HUES48 (cell line): ENCODE data around the gene THAP4.
A peak's percentile ranks its signal among the peaks of the same experiment; 100 is the strongest.

ENCODE experiments used
- H3K27ac ChIP-seq: one replicate; pipeline ENCODE4 v1.7.0; 2013; ENCODE audit warnings: low read depth, low read length, inconsistent platforms
- H3K27me3 ChIP-seq: 2 replicates; pipeline ENCODE4 v1.6.1; 2013; ENCODE audit warnings: mild to moderate bottlenecking, low read length; ENCODE audit not compliant: control insufficient read depth, insufficient read depth
- H3K36me3 ChIP-seq: 2 replicates; pipeline ENCODE4 v1.6.1; 2013; ENCODE audit warnings: low read length; ENCODE audit not compliant: control insufficient read depth, insufficient read depth
- H3K4me1 ChIP-seq: 2 replicates; pipeline ENCODE4 v1.6.1; 2013; ENCODE audit warnings: mild to moderate bottlenecking, low read length; ENCODE audit not compliant: control insufficient read depth, insufficient read depth
- H3K4me3 ChIP-seq: 2 replicates; pipeline ENCODE4 v1.5.1; 2013; ENCODE audit warnings: mild to moderate bottlenecking, low read depth, low read length
- H3K9ac ChIP-seq: 2 replicates; pipeline ENCODE4 v1.6.1; 2013; ENCODE audit warnings: mild to moderate bottlenecking, low read depth, low read length, moderate library complexity
- H3K9me3 ChIP-seq: 2 replicates; pipeline ENCODE4 v1.6.1; 2013; ENCODE audit warnings: low read length; ENCODE audit not compliant: control insufficient read depth, insufficient read depth

Gene THAP4

DNA sequence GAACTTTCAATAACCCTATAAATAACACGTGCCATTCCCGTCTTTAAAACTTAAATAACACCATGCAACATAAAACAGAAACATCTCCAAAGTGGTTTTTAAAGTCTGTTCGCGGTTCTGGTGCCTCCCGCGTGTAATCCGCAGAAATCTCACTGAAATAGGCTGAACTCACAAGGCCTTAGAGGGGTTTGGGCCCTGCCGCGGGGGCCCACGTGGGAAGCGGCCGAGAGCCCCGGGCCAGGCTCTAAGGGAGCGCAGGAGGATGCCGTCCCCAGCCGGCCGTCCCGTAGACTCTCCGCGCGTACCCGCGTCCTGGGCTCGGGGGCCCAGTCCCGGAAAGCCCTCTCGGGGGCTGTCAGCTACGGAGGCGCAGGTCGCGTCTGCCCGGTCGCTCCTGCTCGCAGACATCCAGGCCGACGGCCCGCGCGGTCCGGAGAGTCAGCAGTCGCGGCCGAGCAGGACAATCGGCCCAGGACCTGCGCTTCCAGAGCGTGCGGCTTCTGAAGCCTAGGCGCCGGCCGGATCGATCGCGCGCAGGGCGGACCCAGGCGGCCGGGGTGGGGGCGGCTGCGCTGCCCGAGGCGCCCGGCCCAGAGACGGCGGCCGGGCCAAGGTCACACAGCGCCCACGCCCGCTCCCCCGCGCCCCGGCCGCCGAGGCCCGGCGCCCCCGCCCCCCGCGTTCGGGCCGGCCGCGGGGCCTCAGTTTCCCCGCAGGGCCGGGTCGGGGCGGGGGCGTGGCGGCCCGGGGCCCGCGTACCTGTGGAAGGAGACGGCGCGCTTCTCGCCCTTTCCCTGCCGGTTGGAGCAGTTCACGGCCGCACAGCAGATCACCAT lies 558 bp downstream of the THAP4 start:
- H3K27ac ChIP-seq: peak overlapping the region; percentile 99

DNA sequence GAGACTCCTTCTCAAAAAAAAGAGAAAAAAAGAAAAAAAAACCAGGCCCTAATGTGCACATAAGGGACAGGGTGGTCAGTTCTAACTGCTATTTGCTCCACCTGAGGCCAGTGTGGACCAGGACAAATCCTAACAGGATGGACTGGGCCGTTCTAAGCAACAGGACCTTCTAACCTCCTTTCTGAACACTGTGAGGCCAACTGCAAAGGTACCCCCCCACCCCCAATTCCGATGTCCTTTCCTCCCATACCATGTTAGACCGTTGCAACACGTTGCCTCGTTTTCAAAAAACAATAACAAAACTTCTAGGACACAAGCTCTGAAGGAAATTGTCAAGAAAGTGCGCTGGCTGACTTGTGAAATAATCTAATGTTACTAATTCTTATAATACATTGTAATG lies 1.2 kb downstream of the THAP4 start:
- peak overlapping the region; percentile 80; the same call in 1 of the 2 replicates for H3K9ac ChIP-seq
- H3K36me3 ChIP-seq: peaks cover 48% of the 10 kb centered on the region
- no peaks in the 10 kb centered on the region for H3K27me3 ChIP-seq
- H3K4me1 ChIP-seq: peaks cover 6% of the 10 kb centered on the region; the same call in 1 of the 2 replicates
- H3K4me3 ChIP-seq: peak overlapping the region; percentile 100
- peaks cover 3% of the 10 kb centered on the region for H3K9me3 ChIP-seq
- H3K27ac ChIP-seq: no peak overlapping the region

More for the DNA sequence above, 558 bp downstream of the THAP4 start:
- Histone ChIP-seq H3K9me3 (peaks cover 3% of the 10 kb centered on the region), H3K36me3 (peaks cover 43% of the 10 kb centered on the region), H3K27me3 (no peaks in the 10 kb centered on the region), H3K4me3 (peak overlapping the region; percentile 100), H3K4me1 (peaks cover 6% of the 10 kb centered on the region; the same call in 1 of the 2 replicates), H3K9ac (peak overlapping the region; percentile 80)

DNA sequence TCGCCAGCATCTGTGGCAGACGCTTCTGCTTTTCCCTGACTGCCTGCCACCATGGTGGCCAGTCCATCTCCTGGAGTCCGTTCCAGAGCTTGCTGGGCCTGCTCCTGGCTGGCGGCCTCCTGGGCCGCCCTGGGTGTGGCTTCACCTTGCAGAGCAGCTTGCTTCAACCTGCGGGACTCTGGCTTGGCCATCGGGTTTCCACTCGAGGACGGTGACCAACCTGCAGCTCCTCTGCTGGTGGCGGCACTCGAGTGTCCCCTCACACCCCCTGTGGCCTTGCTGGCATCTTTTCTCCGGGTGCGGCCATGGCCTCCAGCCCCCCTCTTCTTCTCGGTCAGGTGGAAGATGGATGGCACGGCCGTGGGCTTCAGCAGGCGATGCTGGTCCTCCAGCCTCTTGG lies 3.4 kb downstream of the THAP4 start:
- Histone ChIP-seq H3K36me3 (peaks cover 43% of the 10 kb centered on the region), H3K27ac (no peak overlapping the region), H3K27me3 (no peaks in the 10 kb centered on the region), H3K9me3 (no peaks in the 10 kb centered on the region), H3K4me1 (peaks cover 4% of the 10 kb centered on the region; the same call in 1 of the 2 replicates), H3K4me3 (no peak overlapping the region), H3K9ac (no peak overlapping the region)

DNA sequence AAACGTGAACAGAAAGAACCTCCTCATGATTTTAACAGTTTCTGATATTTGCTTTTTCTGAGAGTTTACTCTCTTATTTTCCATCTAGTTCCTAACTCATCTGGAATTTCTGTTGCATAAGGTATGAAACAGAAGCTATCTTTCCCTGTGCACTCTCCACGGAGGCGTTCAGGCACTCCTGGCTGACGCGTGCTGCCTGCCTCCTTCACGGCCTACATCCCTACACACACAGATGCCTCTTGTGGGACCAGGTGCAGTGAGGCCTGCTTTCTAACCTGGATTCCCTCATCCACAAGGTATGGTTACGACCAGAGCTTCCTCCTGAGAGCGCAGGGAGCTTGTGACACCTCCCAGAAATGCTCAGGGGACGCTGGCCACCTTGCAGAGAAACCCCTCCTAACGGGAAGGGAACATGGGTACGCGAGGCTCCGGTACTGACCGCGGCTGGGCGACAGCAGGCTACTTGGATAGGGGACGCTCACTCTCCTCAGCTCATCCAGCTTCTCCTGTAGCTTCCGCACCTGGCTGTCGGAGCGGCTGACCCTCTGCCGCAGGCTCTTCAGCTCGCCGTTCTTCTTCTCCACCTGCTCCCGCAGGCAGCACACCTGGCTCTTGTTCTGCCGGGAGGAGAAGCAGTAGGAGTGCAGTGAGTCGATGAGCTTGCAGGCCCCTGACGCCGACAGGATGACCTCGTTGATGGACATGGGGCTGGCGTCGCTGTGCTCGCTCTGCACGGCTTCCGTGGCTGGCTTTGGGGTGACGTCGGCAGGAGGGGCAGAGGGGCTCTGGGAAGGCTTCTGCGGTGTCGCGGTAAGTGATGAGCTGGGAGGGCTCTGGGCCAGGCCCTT lies 4.3 kb downstream of the THAP4 start:
- no peak overlapping the region for H3K9ac ChIP-seq
- peaks cover 43% of the 10 kb centered on the region for H3K36me3 ChIP-seq
- no peak overlapping the region for H3K27ac ChIP-seq
- no peak overlapping the region for H3K4me3 ChIP-seq
- H3K27me3 ChIP-seq: no peaks in the 10 kb centered on the region
- no peaks in the 10 kb centered on the region for H3K9me3 ChIP-seq
- H3K4me1 ChIP-seq: 0 out of 2 replicates have a peak, but pooled peaks cover 2% of the 10 kb centered on the region

DNA sequence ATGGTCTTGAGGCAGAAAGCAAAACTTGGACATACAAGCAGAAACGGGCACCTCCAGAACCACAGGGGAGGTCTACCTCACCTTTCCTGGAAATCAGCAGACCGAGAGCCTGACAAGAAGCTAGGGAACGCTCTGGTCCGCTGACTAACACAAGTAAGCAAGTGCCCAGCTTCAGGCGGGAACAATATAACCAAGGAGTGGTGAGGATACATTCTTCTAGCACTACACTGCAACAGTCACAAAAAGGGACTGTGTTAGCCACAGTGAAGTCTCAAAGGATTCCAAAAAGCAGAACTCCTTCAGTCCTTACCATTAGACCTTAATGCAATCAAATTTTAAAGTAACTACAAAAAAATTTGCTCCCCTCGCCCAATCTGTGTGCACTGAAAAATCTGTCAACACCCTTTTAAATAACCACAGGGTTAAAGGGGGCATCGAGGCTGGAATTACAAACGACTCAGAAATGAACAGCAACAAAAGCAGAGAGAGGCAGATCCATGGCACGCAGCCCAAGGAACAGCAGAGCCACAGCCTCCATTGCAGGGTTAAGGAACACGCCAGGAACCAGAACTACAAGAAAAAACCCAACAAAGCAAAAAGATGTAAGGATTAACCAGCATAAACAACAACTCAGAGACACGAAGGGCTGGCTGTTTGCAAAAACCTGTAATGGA lies 7.1 kb downstream of the THAP4 start:
- no peak overlapping the region for H3K27ac ChIP-seq

DNA sequence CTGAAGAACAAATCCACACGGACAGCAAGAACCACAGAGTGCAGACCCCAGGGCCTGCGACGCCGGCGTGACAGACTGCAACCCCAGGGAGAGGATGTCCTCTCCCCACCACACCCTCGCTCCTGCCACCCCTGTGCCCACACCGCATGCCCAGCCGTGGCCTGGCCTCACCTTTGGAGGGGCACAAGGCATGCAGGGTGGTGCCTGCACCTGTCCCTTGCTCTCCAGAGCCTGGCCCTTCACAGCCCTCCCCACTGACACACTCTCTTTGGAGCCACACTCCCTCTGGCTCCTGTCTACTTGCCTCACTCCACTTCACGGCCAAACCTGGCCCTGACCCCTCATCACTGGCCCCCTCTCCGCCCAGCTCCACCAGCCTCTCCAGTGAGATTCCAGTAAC lies 9.3 kb downstream of the THAP4 start:
- Histone ChIP-seq H3K9me3 (no peaks in the 10 kb centered on the region), H3K9ac (no peak overlapping the region), H3K36me3 (peaks cover 26% of the 10 kb centered on the region), H3K4me1 (no peaks in the 10 kb centered on the region), H3K27ac (no peak overlapping the region), H3K27me3 (no peaks in the 10 kb centered on the region), H3K4me3 (no peak overlapping the region)

More for the DNA sequence above, 7.1 kb downstream of the THAP4 start:
- H3K27me3 ChIP-seq: no peaks in the 10 kb centered on the region
- no peaks in the 10 kb centered on the region for H3K9me3 ChIP-seq
- H3K36me3 ChIP-seq: peaks cover 43% of the 10 kb centered on the region
- no peaks in the 10 kb centered on the region for H3K4me1 ChIP-seq
- no peak overlapping the region for H3K9ac ChIP-seq
- H3K4me3 ChIP-seq: no peak overlapping the region

DNA sequence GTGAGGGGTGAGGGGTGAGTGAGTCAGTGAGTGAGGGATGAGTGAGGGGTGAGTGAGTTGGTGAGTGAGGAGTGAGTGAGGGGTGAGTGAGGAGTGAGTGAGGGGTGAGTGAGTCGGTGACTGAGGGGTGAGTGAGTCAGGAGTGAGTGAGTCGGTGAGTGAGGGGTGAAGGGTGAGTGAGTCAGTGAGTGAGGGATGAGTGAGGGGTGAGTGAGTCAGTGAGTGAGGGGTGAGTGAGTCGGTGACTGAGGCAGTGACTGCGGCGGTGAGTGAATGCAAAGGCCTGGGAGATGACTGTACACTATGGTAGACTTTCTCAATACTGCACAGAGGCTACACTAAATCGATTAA lies 16.6 kb downstream of the THAP4 start:
- Histone ChIP-seq H3K9ac (no peak overlapping the region), H3K27me3 (no peaks in the 10 kb centered on the region), H3K36me3 (no peaks in the 10 kb centered on the region), H3K27ac (no peak overlapping the region), H3K4me3 (no peak overlapping the region), H3K9me3 (no peaks in the 10 kb centered on the region), H3K4me1 (peaks cover 6% of the 10 kb centered on the region; the same call in 1 of the 2 replicates)

DNA sequence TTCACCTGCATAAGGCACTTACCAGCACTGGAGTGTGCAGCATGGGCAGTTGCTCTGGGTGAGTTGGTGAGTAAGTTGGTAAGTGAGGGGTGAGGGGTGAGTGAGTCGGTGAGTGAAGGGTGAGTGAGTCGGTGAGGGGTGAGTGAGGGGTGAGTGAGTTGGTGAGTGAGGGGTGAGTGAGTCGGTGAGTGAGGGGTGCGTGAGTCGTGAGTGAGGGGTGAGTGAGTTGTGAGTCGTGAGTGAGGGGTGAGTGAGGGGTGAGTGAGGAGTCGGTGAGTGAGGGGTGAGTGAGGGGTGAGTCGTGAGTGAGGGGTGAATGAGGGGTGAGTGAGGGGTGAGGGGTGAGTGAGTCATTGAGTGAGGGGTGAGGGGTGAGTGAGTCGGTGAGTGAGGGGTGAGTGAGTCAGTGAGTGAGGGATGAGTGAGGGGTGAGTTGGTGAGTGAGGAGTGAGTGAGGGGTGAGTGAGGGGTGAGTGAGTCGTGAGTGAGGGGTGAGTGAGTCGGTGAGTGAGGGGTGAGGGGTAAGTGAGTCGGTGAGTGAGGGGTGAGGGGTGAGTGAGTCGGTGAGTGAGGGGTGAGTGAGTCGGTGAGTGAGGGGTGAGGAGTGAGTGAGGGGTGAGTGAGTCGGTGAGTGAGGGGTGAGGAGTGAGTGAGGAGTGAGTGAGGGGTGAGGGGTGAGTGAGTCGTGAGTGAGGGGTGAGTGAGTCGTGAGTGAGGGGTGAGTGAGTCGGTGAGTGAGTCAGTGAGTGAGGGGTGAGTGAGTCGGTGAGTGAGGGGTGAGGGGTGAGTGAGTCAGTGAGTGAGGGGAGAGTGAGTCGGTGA lies 17.1 kb downstream of the THAP4 start:
- Histone ChIP-seq H3K4me3 (no peak overlapping the region), H3K36me3 (no peaks in the 10 kb centered on the region), H3K4me1 (peaks cover 6% of the 10 kb centered on the region; the same call in 1 of the 2 replicates), H3K9me3 (no peaks in the 10 kb centered on the region), H3K27ac (no peak overlapping the region), H3K9ac (no peak overlapping the region), H3K27me3 (no peaks in the 10 kb centered on the region)

DNA sequence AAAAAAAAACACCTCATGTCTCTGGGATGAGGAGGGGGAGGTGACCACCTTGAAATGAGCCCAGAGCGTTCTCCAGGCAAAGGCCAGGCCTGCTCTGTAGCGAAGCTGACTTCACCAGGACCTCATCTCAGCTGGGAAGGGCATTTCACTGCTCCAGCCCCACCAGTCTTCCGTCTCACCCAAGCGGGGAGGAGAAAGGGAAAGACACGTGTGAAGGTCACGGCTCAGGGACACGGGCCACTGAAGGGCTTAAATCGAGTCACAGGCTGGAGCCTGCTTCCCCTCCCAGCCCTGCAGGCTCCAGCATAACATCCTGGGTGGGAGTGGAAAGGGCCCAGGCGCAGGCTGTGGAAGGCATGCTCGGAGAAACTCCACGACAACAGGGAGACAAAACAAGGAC lies 18.1 kb downstream of the THAP4 start:
- H3K36me3 ChIP-seq: no peaks in the 10 kb centered on the region
- H3K4me1 ChIP-seq: peaks cover 6% of the 10 kb centered on the region; the same call in 1 of the 2 replicates
- H3K27ac ChIP-seq: no peak overlapping the region
- H3K4me3 ChIP-seq: no peak overlapping the region
- H3K9ac ChIP-seq: no peak overlapping the region
- H3K9me3 ChIP-seq: no peaks in the 10 kb centered on the region
- no peaks in the 10 kb centered on the region for H3K27me3 ChIP-seq

DNA sequence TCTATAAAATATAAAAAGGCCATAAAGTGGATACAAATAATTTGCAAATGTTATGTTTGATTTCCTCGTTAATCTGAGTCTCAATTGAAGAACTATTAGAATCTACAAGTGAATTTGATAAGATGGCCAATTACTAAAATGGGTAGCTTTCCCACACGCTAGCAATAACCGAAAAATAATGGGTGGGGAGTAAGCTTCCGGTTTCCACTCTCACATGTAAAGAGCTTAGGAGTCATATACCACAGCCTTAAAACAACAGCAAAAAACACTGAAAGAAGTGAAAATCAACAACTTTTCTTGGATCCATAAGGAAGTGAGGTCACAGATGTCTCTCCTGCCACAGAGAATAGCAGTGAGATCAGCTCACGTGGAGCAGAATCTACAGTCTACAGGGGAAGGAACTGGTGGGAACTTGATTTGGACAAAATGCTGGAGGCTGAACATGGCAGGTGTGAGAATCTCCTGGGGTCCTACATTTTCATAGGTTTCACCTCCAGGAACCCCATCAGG lies 18.6 kb downstream of the THAP4 start:
- H3K27me3 ChIP-seq: no peaks in the 10 kb centered on the region
- H3K9ac ChIP-seq: no peak overlapping the region
- no peaks in the 10 kb centered on the region for H3K9me3 ChIP-seq
- H3K4me1 ChIP-seq: peaks cover 6% of the 10 kb centered on the region; the same call in 1 of the 2 replicates
- no peaks in the 10 kb centered on the region for H3K36me3 ChIP-seq
- no peak overlapping the region for H3K27ac ChIP-seq
- H3K4me3 ChIP-seq: no peak overlapping the region
